ENCODE results near the gene PTPRN2.
"Not testable (repeated sequence)": the region's sequence is repeated elsewhere in the genome, so short reads cannot be mapped to it uniquely, and the experiment has no call there.

Gene PTPRN2

DNA sequence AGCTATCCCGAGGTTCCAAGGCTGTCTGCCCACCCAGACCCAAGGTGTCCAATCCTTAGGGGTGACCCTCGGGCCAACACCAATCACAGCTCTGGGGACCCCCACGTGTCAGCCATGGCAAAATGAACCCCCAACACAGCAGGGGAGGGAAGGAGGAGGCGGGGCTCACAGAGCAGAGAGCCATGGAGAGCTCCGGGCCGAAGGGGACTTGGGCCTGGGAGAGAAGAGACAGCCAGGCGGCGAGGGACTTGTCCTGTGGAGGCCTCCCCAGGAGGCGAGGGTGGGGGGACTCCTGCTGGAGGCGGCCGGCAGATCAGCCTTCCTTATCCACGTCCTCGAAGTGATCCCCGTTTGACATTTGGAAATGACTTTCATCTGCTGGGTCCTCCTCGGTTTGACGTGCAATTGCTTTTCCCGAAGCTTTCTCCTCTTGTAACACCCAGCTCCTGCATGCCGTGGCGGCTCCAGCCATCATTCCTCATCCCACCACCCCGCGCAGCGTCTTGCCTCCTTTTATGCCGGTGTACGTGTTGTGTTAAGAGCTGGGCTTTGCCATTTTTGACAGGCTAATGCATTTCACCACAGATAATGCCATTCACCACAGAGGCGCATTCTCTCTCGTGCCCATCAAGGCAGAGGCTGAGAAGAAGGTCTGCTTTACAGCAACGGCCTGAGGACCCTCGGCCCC lies 913.5 kb downstream of the PTPRN2 start:
- no peak for DNase-seq

DNA sequence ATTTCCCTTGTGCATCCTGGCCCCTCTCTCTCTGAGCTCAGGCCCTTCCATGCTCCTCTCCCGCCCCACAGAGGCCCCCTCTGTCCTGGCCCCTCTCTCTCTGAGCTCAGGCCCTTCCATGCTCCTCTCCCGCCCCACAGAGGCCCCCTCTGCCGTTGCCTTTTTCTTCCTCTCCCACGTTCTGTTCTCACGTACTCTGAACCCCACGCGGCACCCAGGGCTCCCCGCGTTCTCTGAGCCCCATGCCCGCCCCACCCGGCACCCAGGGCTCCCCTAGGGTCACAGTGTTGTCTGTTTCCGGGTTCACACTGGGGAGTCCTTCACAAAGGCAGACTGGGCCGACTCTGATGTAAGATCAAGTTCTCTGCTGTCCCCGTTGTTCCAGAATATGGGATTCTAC lies 914.0 kb downstream of the PTPRN2 start:
- DNase-seq, result no peak

DNA sequence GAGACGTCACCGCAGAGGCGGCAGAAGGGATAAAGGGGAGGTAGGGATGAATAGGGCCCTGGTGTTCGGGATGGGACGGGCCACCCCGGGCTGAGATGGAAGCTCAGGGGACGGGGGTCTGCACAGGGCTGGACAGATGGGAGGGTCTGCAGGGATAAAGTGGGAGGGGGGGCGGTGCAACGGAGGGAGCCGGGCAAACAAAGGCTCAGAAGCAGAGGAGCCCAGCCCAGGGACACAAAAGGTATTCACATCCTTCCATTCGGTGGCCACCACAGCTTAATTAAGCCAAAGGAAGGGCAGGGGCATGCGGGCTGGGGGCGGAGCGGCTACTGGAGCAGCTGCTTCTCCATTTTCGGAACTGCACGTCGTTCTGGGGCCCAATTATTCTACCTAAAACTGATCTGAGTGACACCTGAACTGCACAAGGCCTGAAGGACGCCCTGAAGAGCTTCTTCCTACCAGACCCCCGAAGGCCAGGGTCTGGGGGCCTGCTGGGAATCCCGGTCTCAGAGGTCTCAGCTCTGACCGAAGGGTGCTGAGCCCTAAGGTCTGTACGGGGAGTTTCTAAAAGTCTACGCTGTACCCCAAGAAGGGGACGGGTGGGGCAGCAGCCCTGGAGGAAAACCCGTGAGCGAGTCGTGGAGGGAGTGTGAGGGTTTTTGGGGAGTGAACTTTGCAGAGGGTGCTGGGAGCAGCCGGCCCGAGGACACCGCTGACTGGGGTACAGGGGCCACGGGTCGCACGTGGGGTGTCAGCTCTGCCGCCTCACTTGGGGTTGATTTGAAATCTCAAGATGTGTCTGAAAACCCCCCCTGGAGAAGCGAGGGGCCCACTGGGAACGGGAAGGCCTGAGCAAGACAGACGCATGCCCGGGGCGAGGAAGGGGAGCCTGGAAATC lies 916.0 kb downstream of the PTPRN2 start:
- DNase-seq, result no peak

GRCh38 chr7:157670490-157671357 lies 916.9 kb downstream of the PTPRN2 start:
- no peak for DNase-seq

DNA sequence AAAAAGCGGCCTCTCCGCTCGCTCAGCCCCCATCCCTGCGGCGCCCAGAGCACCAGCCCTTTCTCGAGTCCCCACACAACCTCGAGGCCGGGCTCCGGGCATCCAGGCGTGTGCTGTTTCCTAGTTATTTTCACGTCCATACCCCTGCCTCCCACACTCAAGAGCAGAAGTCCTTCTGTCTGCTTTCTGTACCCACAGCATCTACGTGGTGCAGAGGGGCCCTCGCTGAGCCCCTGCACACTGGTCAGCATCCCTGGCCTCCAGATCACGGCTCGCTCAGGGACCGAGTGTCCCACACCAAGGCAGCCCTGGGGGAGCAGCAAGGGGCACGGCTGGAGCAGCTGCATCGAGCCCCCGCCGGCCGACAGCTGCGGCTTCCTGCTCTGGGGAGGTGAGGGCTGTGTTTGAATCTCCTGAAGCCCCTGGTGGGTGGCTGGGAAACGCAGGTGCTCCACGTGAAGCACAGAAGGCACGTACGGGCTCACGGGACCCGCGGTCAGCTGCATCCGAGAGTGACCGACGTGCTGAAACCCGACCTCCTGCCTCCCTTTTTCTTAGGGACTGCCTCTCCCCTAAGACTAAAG lies 917.8 kb downstream of the PTPRN2 start:
- DNase-seq, result no peak

DNA sequence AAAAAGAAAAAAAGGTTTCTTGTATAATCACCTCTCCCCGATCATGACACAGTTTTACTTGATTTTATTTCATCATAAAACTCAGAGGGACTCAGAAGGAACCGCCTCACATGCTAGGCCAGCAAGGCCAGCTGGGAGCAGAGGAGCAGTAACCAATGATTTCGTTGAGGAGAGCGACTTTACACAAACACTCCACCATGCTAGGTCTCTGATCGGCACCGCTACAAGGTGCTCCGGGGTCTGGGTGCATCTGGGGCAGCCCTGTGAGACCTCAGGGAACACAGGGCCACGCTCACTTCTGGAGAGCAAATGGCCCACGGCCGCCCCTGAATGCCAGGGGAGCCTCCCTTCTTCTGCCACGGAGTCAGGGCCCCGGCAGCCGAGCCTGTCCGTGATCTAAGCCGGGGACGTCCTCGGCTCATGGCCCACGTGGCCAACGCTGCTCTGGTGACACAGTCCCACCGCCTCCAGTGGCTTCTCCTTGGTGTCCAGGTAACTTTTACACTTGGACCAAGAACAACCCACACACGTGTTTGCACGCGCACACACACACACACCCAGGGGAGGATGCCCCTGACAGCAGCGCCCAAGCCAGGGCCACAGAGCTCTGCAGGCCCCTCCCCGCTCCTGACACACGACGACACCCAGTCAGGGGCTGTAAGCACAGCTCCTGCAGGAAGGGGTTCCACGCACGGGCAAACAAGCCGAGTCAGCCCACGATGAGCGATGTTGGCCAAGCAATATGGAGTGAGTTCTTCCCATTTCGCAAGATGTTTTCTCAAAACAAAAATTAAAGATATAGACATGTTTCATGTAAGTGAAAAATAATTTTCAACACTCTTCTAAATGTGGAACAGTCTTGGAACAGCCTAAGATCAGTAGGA lies 918.5 kb downstream of the PTPRN2 start:
- no peak for DNase-seq

GRCh38 chr7:157668221-157668883 lies 919.3 kb downstream of the PTPRN2 start:
- no peak for DNase-seq

GRCh38 chr7:157667731-157668130 lies 919.9 kb downstream of the PTPRN2 start:
- no peak for DNase-seq

- no peak for DNase-seq
Observed at GRCh38 chr7:157667261-157667660, 920.4 kb downstream of the PTPRN2 start.

GRCh38 chr7:157666530-157667040 lies 921.0 kb downstream of the PTPRN2 start:
- DNase-seq, result no peak

DNA sequence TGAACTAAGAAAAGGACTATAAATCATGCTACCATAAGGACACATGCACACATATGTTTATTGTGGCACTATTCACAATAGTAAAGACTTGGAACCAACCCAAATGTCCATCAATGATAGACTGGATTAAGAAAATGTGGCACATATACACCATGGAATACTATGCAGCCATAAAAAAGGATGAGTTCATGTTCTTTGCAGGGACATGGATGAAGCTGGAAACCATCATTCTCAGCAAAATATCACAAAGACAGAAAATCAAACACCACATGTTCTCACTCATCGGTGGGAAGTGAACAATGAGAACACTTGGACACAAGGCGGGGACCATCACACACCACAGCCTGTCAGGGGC lies 922.0 kb downstream of the PTPRN2 start:
- not testable (repeated sequence) for DNase-seq

DNA sequence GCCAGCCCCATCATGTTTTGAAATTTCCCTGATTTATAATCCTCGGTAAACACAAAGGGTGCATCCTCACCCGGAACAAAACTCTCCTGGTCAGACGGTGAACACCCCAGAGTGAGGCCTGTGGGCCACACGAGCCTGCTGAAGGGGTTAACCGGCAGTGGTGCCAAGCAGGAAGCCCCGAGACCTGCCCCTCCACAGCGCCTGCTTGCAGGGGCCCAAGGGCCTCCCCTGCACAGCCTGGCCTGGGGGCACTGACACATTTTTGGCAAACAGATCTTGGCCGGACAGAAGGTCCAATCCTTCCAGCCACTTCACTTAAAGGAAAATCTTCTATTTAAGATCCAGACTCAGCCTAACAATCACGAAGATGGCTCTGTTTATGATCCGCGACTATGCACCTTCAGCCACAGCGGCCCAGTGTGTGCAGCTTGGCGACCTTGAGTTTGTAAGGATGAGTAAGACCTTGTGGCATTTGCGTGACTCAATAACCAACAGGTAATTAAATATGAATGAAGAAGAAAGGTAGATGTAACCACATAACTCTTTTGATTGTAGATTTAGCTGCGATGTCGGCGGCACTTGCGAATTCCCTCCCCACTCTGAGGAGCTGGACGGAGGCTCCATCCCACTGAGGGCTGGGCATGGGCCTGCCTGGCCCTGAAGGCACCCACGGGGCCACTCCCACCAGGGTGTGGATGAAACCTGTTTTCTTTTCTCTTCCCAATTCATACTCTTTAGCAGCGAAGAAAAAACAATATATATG lies 922.6 kb downstream of the PTPRN2 start:
- no peak for DNase-seq

- DNase-seq, result no peak
Observed at GRCh38 chr7:157664034-157664433, 923.6 kb downstream of the PTPRN2 start.

- DNase-seq, result no peak
Observed at GRCh38 chr7:157662981-157663716, 924.5 kb downstream of the PTPRN2 start.

- DNase-seq, result no peak
Observed at GRCh38 chr7:157662110-157662791, 925.4 kb downstream of the PTPRN2 start.

DNA sequence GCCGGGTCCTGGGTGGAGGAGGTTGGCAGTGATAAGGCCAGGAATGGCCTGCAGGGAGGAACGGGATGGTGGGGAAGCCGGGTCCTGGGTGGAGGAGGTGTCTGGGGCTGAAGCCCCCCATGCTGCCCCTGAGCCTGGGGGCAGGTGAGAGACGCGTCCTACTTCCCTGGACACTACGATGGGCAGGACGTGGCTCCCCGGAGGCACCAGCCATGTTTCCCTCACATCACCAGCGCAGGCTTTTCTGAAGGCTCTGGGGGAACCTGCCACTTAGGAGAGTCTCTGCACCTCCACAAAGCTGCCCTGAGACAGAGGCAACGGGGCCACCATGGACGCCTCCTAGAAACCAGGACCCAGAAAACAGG lies 926.0 kb downstream of the PTPRN2 start:
- DNase-seq, result no peak

DNA sequence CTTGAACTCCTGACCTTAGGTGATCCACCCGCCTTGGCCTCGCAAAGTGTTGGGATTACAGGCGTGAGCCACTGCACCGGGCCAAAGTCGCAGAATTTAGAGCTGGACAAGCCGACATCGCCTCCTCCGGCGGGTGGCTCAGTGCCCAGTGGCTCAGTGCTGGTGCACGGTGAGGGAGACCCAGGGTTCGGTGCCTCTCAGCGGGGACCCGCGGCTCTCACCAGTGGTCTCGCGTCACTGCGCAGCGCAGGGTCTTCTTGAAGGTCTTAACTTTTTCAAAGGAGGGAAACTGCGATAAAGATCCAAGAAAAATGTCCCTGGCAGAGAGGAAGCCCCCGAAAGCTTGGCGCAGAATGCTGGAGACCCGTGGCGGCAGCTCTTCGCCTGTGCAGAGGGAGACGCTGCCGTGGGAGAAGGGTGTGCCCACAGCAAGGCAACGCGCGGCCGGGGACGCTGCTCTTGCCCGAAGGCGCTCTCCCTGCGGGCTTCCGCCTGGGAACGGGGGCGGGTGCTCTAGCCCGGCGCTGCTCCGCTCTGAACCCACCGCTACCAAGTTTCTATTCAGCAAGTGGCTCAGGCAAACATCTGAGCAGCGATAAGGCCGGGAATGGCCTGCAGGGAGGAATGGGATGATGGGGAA lies 926.5 kb downstream of the PTPRN2 start:
- DNase-seq, result no peak

- no peak for DNase-seq
Observed at GRCh38 chr7:157658851-157659412, 928.7 kb downstream of the PTPRN2 start.

All from NCI-H146 (cell line).